B cell (primary cell): ENCODE measurements around the gene SERTM1. TPM values are rescaled to one million over a fixed set of nuclear protein-coding genes. Genes with fewer than 3 reads are reported as not detected.

ENCODE experiments used
- ATAC-seq: fragments of 200-7000 bp; cut with Tn5 transposase; one replicate; pipeline ENCODE4 v1.10.0; 2021; ENCODE audit warnings: low read depth, mild to moderate bottlenecking, moderate number of reproducible peaks, moderate library complexity
- CTCF ChIA-PET: fragments of 350-600 bp; sonication (Branson Sonifier 250); formaldehyde crosslinking; loops from one replicate; lab custom pipeline; 2021; ENCODE audit warnings: antibody characterized with exemption, inconsistent platforms; lab: Charles Lee
- POLR2A ChIA-PET: fragments of 350-600 bp; sonication (Branson Sonifier 250); formaldehyde crosslinking; loops from one replicate; lab custom pipeline; 2021; ENCODE audit warnings: antibody characterized with exemption; lab: Charles Lee
- DNase-seq: peaks from one replicate; pipeline ENCODE4 v3.0.0; 2013
- H2AFZ ChIP-seq: 2 replicates; pipeline ENCODE4 v1.6.1; 2012; ENCODE audit warnings: mild to moderate bottlenecking, low read depth, low read length; ENCODE audit not compliant: insufficient read depth, poor library complexity, severe bottlenecking
- H3K27ac ChIP-seq, 2 donors: 1 replicate in 1 of 2; 2 replicates in 1 of 2; pipeline ENCODE4 v1.5.1; 2012 to 2013; ENCODE audit warnings: low read length in 2 of 2, mild to moderate bottlenecking in 2 of 2, moderate library complexity in 1 of 2
- H3K27me3 ChIP-seq, 4 experiments: fragments of 200-600 bp in 1 of 4; sonication (generic) in 1 of 4; replicated peaks in 1 of 4; 1 replicate in 2 of 4; 2 replicates in 2 of 4; pipeline versions ENCODE4 v1.6.1 to v1.7.0; 2013 to 2016; ENCODE audit warnings: low read length in 3 of 4, mild to moderate bottlenecking in 2 of 4, mixed read lengths in 1 of 4, moderate library complexity in 1 of 4; ENCODE audit not compliant: insufficient read depth in 4 of 4, control insufficient read depth in 3 of 4; ENCODE audit errors: control extremely low read depth in 1 of 4
- H3K36me3 ChIP-seq, 2 experiments: replicated peaks in 1 of 2; 1 replicate in 1 of 2; 2 replicates in 1 of 2; pipeline versions ENCODE4 v1.6.1 to v1.7.1; 2013; ENCODE audit warnings: low read length in 1 of 2; ENCODE audit not compliant: insufficient read depth in 2 of 2, control insufficient read depth in 1 of 2; ENCODE audit errors: control extremely low read depth in 1 of 2, extremely low read depth in 1 of 2
- H3K4me1 ChIP-seq, 2 donors: fragments of 200-600 bp in 1 of 2; sonication (generic) in 1 of 2; 1 replicate in 1 of 2; 2 replicates in 1 of 2; pipeline versions ENCODE4 v1.5.1 to v1.6.1; 2013 to 2017; ENCODE audit warnings: low read length in 2 of 2; ENCODE audit not compliant: control insufficient read depth in 2 of 2, insufficient read depth in 2 of 2
- H3K4me2 ChIP-seq: replicated peaks from 2 replicates; pipeline ENCODE3; 2012; ENCODE audit warnings: mild to moderate bottlenecking, low read depth, low read length; ENCODE audit not compliant: poor library complexity, severe bottlenecking
- H3K4me3 ChIP-seq, 5 experiments: fragments of 200-600 bp in 1 of 5; sonication (generic) in 1 of 5; 1 replicate in 3 of 5; 2 replicates in 2 of 5; pipeline versions ENCODE4 v1.5.1 to v1.7.0; 2011 to 2016; ENCODE audit warnings: low read length in 4 of 5, mild to moderate bottlenecking in 4 of 5, low read depth in 2 of 5, control low read depth in 1 of 5, moderate library complexity in 1 of 5; ENCODE audit not compliant: insufficient read depth in 1 of 5; ENCODE audit errors: control extremely low read depth in 1 of 5, extremely low read depth in 1 of 5
- H3K79me2 ChIP-seq: fragments of 200-600 bp; sonication (generic); one replicate; pipeline ENCODE4 v1.6.0; 2016; ENCODE audit warnings: low read length; ENCODE audit not compliant: control insufficient read depth, insufficient read depth
- H3K9ac ChIP-seq: fragments of 200-600 bp; sonication (generic); 2 replicates; pipeline ENCODE4 v1.6.1; 2017; ENCODE audit warnings: mild to moderate bottlenecking, low read length, moderate library complexity
- H3K9me3 ChIP-seq, 3 donors: one replicate each; pipeline versions ENCODE4 v1.6.1 to v1.7.1; 2013; ENCODE audit warnings: low read length in 2 of 3; ENCODE audit not compliant: control insufficient read depth in 2 of 3, insufficient read depth in 1 of 3; ENCODE audit errors: control extremely low read depth in 1 of 3
- H4K20me1 ChIP-seq: 2 replicates; pipeline ENCODE4 v1.6.0; 2012; ENCODE audit warnings: mild to moderate bottlenecking, low read length; ENCODE audit not compliant: insufficient read depth, control insufficient read depth, poor library complexity, severe bottlenecking
- H3K27ac Mint-ChIP-seq: one replicate; pipeline ENCODE4 v1.8.0; 2021; ENCODE audit warnings: mixed read lengths
- H3K27me3 Mint-ChIP-seq: one replicate; pipeline ENCODE4 v1.8.0; 2021; ENCODE audit warnings: mixed read lengths
- H3K4me1 Mint-ChIP-seq: one replicate; pipeline ENCODE4 v1.8.0; 2021; ENCODE audit warnings: mixed read lengths
- H3K4me3 Mint-ChIP-seq: one replicate; pipeline ENCODE4 v1.8.0; 2021; ENCODE audit warnings: mixed read lengths
- H3K9me3 Mint-ChIP-seq: one replicate; pipeline ENCODE4 v1.8.0; 2022; ENCODE audit warnings: mixed read lengths; ENCODE audit not compliant: insufficient read depth
- EZH2 ChIP-seq: IDR thresholded peaks from 2 replicates; pipeline ENCODE4 v1.6.1; 2012; ENCODE audit warnings: borderline replicate concordance, low read depth, mild to moderate bottlenecking, moderate library complexity, low read length; ENCODE audit not compliant: insufficient read depth, poor library complexity, severe bottlenecking
- WGBS: methylation state at CpG from one replicate; pipeline ENCODE4 v1.1.5; 2013; ENCODE audit warnings: missing lambda C conversion rate; ENCODE audit not compliant: insufficient coverage; 5-methylcytosine and 5-hydroxymethylcytosine counted together
- intact Hi-C: fragments of 100-400 bp; cut with micrococcal nuclease; formaldehyde crosslinking; loops from one replicate; pipeline ENCODE4 v1.10.0; 2022
- polyA plus RNA-seq: library from polyadenylated mRNA; depleted of rRNA; stranded (reverse); fragments of >200 nt; gene quantifications from 2 replicates; pipeline ENCODE4 v1.2.3, GENCODE V29; 2012
- total RNA-seq, 2 donors: library from RNA; stranded (reverse); fragments of 120-200 nt in 1 of 2; gene quantifications; 1 replicate in 1 of 2; 2 replicates in 1 of 2; pipeline versions ENCODE4 v1.2.3 to v1.2.4, GENCODE V29; 2013 to 2022
- TF ChIP-seq, protein P1 (sequence below): fragments of 200-600 bp; IDR thresholded peaks from one replicate; pipeline ENCODE4 v1.8.0; 2022; ENCODE audit warnings: antibody characterized with exemption, mild to moderate bottlenecking

Gene SERTM1
- total and polyA plus RNA-seq, 2 donors (not counting 1 experiment from before 2014, with no cell fraction given) = not detected

DNA sequence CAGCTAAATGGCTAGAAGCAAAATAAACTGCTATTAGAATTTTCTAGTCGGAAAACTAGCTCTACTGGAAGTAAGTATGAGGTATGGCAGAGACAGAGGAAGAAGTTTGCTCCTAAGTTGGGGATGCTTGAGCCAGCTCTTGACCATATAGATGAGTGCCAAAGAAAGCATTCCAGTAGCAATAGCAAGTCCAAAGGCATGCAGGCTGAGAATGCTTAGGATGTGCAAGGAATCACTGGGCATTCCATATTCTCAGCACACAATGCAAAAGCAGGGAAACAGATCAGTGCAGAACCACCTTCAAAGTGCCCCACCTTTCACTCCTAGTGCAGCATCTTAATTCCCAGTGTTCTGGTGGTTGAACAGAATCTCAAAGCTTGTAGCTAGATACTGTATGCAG lies 32.9 kb downstream of the SERTM1 start:
- DNase-seq = no peak
- Mint-ChIP-seq H3K27me3 (peaks cover 6% of the 10 kb centered on the region), H3K27ac (no peak overlapping the region), H3K9me3 (no peaks in the 10 kb centered on the region), H3K4me3 (no peak overlapping the region), H3K4me1 (no peaks in the 10 kb centered on the region)
- no peaks in the 10 kb centered on the region for H3K36me3 ChIP-seq
- H3K79me2 ChIP-seq = no peaks in the 10 kb centered on the region
- intact Hi-C loops = no loop called here
- H4K20me1 ChIP-seq = no peaks in the 10 kb centered on the region
- no peaks in the 10 kb centered on the region for H3K9me3 ChIP-seq
- TF ChIP-seq, protein P1, sequence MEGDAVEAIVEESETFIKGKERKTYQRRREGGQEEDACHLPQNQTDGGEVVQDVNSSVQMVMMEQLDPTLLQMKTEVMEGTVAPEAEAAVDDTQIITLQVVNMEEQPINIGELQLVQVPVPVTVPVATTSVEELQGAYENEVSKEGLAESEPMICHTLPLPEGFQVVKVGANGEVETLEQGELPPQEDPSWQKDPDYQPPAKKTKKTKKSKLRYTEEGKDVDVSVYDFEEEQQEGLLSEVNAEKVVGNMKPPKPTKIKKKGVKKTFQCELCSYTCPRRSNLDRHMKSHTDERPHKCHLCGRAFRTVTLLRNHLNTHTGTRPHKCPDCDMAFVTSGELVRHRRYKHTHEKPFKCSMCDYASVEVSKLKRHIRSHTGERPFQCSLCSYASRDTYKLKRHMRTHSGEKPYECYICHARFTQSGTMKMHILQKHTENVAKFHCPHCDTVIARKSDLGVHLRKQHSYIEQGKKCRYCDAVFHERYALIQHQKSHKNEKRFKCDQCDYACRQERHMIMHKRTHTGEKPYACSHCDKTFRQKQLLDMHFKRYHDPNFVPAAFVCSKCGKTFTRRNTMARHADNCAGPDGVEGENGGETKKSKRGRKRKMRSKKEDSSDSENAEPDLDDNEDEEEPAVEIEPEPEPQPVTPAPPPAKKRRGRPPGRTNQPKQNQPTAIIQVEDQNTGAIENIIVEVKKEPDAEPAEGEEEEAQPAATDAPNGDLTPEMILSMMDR = no peak
- no peak for TF ChIP-seq EZH2
- no peak overlapping the region for H3K9ac ChIP-seq
- no peak overlapping the region for H3K27ac ChIP-seq
- H3K4me1 ChIP-seq = no peaks in the 10 kb centered on the region
- H3K4me3 ChIP-seq = no peak overlapping the region
- 100% methylated on average over 1 of the region's 1 CpG for WGBS
- H3K4me2 ChIP-seq = no peak overlapping the region
- POLR2A ChIA-PET = no interaction called here
- no peaks in the 10 kb centered on the region for H3K27me3 ChIP-seq
- no peak overlapping the region for H2AFZ ChIP-seq
- CTCF ChIA-PET = no interaction called here
- no peak for ATAC-seq

DNA sequence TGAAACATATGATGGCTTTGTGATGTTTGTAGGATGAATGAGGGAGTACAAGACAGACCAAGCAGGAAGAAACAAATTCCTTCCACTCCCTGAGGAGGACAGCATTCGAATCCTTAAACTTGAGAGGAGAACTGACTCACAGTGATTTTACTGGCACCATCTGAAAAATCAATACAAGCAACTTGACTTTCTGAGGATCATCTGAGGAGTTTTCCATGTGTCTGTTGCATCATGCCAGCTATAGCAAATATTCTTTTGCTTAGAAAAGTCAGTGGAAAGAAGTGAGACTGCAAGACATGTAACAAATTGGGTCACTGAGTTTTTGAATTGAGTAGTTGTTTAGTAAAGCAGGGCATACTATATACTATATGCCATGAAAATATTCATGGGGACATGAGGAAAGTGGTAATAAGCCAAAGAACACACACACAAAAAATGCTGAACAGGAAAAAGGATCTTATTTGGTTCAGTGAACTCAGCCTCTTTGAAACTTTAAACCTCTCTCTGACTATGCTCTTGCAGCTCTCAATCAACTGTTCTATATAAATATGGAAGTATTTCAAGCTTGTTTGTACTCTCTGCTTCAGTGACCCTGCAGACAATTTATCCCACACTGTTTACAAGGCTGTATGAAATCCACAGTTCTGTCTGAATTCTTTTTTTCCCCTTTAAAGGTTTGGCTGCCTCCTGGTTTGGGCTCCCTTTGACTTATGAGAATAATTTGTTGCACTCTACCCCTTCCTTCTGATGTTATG lies 35.5 kb downstream of the SERTM1 start:
- no peak overlapping the region for H3K27ac ChIP-seq
- no peak overlapping the region for H3K4me2 ChIP-seq
- Mint-ChIP-seq H3K27me3 (peaks cover 8% of the 10 kb centered on the region), H3K4me1 (no peaks in the 10 kb centered on the region), H3K9me3 (no peaks in the 10 kb centered on the region), H3K4me3 (no peak overlapping the region), H3K27ac (no peak overlapping the region)
- CTCF ChIA-PET = no interaction called here
- no peaks in the 10 kb centered on the region for H4K20me1 ChIP-seq
- POLR2A ChIA-PET = no interaction called here
- no peaks in the 10 kb centered on the region for H3K4me1 ChIP-seq
- H3K79me2 ChIP-seq = no peaks in the 10 kb centered on the region
- WGBS = no CpG with 5 or more reads among the region's 1 CpG
- intact Hi-C loops = no loop called here
- DNase-seq (no peak), ATAC-seq (no peak)
- H2AFZ ChIP-seq = no peak overlapping the region
- no peaks in the 10 kb centered on the region for H3K36me3 ChIP-seq
- no peaks in the 10 kb centered on the region for H3K27me3 ChIP-seq
- no peak overlapping the region for H3K4me3 ChIP-seq
- TF ChIP-seq EZH2 = no peak
- TF ChIP-seq, protein P1 = no peak
- H3K9ac ChIP-seq = no peak overlapping the region
- no peaks in the 10 kb centered on the region for H3K9me3 ChIP-seq
